ENCODE measurements around the gene CPA5.

The CPA5 gene

DNA sequence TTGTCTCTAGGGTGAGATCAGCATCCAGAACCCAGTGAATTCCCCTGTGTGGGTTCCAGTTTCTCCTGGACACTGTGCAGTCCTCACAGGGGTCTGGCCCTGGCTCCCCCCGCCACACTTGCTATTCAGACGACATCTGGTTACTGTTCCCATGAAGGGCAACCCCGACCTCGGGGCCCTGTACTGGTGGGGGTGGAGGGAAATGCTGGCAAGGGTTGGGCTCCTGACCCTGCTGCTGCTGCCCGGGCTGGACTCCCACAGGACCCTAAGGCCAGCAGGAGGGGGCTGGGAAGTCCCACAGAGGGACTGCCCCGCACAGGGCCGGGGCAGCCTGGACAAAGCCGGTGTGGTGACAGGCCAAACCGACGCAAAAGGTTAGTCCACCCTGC is 34.9 kb downstream of the CPA5 start:
- no peak for DNase-seq (ENCODE audit: low spot score)

DNA sequence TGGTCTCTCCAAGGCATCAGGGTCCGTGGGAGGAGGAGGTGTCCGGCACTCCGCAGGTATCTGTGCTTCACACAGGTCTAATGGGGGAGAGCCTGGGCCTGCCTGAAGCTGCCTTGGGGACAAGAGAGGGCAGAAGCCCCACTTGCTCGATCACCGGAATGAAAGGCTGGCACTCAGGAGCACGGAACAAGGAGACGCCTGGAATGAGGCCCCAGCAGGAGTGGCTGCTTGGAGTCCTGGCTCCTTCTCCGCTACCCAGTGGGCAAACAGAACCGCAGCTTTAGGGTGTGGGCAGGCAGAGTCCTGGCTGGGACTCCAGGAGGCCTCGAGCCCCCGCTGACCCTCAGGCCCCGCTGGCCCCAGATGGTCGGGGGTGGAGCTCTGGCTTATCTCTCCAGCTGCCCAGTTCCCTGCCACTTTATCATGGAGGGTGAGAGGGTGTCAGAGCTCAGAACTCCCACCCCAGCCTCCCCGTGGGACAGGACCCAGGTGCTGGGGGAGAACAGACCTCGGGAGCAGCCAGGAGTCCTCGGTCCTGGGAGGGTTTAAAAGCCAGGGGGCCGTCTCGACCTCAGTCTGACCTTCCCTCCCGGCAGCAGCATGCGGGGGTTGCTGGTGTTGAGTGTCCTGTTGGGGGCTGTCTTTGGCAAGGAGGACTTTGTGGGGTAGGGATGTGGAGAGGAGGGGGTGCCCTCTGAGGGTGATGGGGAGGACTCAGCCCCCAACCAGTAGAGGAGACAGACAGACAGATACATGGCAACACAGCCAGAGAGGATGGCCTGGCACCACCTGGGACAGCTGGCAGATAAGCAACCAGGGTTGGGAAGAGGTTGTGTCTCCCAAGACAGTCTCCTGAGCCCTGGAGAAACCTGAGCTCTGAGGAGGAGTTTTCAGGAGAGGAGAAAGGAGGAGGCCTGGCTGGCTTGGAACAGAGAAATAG is 35.6 kb downstream of the CPA5 start, which contains the start of gene CPA1:
CPA1 (plus strand) TSS at position 574 of the 940 bp plus-strand sequence; CDS start at position 601, 27 bp downstream.
- DNase-seq (ENCODE audit: low spot score) = no peak

DNA sequence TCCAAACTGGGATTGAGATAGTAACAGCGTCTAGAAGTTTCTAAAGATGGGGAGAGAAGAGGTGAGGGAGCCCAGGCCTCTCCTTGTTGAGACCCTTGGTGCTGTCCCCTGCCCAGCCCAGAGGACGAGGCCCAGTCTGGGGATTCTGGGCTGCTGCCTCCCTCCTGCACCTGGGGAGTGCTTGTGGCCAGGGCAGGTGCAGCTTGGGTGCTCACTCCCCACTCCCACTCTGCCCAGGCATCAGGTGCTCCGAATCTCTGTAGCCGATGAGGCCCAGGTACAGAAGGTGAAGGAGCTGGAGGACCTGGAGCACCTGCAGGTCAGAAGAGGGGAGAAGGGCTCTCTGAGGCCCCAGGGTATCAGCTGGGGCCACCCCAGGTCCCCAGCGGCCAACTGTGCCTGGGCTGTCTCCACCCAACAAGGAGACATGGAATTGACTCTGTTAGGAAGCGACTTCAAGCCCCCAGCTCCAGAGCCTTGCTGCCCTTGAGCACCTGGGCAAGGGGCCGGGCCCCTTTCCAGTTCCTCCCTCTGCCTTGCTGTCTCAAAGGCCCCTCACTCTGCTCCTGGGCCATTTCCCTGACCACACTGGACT is 36.3 kb downstream of the CPA5 start:
- no peak for DNase-seq (ENCODE audit: low spot score)

DNA sequence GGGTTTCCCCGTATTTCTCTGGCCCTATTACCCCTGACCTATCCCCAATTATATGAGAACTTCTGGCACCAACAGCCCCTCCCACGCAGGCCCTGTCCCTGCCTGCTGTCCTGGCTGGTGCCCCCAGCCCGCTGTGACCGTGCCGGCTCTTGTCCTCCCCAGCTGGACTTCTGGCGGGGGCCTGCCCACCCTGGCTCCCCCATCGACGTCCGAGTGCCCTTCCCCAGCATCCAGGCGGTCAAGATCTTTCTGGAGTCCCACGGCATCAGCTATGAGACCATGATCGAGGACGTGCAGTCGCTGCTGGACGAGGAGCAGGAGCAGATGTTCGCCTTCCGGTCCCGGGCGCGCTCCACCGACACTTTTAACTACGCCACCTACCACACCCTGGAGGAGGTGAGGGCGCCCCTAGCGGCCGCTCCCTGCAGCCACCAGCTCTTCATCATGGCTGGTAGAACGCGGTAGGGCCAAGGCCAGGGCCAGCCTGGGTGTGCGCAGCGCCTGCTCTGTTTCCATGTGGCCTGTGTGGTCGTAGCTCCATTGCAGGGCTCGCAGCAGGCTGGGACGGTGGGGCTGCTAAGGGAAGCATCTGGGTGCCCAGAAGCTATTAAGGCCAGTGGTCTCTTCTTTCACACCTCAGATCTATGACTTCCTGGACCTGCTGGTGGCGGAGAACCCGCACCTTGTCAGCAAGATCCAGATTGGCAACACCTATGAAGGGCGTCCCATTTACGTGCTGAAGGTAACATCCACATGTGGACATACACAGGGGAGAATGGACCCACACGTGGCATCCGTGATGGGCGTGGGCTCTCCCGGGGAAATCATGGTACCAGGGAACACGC is 37.1 kb downstream of the CPA5 start:
- no peak for DNase-seq (ENCODE audit: low spot score)

DNA sequence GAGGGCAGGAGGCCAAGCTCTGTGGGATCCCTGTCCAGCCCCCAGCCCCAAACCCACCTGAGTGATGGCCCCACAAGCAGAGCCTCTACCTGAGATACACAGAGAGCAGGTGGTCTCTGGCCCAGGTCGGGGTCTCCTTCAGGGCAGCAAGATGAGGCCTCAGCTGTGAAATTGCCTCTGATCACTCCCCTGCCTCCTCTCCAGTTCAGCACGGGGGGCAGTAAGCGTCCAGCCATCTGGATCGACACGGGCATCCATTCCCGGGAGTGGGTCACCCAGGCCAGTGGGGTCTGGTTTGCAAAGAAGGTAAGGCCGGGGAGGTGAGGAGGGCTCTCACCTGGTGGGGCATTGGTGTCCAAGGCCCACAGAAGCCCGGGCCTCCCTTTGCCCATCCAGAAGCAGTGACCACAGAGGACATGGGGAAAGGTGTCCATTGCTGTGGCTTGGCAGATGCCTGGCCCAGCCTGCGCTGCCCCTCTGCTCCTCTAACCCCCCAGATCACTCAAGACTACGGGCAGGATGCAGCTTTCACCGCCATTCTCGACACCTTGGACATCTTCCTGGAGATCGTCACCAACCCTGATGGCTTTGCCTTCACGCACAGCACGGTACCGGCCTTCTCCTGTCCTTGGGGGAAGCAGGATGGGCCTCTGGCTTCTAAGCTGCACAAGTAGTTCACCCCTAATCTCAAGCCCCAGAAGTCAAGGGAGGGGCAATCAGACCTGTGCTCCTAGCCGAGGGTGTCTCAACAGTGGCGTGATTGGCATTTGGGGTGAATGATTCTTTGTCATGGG is 38.8 kb downstream of the CPA5 start:
- no peak for DNase-seq (ENCODE audit: low spot score)

DNA sequence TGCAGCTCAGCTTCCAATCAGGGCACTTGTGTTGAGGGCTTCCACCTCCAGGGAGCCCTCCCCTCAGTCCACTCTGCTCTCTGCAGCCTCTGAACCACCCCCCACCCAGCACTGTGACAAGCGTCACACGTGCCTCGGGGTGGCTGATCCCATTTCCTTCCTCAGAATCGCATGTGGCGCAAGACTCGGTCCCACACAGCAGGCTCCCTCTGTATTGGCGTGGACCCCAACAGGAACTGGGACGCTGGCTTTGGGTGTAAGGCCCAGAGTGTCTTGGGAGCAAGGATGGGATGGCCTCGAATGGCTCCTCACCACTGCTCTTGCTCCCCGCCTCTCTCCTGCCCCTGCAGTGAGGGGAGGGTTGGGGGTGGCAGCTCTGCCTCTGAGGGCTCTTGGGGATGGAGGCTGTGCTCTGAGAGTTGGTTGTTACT is 39.8 kb downstream of the CPA5 start:
- DNase-seq (ENCODE audit: low spot score) = no peak

DNA sequence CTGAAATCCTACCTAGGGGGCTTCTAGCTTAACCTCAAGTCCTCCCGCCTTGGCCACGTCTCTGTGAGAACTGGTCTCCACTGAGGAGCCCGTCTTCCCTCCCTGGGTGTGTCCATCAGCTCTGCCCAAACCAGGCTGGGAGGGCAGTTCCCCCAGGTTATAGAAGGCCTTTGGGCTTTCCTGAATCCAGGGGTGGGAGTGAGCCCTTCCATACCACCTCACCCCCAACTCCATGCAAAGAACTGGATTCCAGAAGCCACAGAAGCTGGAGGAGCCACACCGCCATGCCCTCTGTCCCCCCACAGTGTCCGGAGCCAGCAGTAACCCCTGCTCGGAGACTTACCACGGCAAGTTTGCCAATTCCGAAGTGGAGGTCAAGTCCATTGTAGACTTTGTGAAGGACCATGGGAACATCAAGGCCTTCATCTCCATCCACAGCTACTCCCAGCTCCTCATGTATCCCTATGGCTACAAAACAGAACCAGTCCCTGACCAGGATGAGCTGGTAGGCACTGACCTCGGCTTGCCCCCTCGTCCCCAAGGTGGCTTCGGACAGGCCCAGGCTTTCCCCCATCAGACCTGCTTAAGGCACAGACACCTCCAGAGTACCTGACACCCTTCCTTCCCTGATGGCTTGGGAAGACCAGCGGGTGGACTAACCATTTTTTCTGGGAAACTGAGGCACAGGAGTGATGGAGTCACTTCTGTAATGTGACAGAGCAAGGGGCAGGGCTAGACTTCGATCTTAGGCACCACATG is 40.4 kb downstream of the CPA5 start:
- DNase-seq (ENCODE audit: low spot score) = no peak

DNA sequence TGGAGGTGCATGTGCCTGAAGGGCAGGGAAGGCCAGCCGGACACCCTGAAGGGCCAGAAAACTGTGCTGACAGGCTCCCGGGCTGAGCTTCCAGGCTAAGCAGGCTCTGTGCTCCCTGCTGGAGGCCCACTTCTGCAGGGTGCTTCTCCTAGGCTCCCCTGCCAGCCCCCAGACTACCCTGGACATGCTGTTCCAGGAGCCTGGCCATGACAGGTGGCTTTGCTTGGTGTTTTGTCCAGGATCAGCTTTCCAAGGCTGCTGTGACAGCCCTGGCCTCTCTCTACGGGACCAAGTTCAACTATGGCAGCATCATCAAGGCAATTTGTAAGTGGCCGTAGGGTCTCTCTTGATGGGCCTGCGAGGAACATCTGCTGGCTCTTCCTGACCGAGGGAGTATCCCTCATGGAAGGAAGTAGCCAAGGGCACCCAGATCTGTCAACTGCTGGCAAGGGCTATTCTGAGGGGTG is 41.0 kb downstream of the CPA5 start:
- no peak for DNase-seq (ENCODE audit: low spot score)

DNA sequence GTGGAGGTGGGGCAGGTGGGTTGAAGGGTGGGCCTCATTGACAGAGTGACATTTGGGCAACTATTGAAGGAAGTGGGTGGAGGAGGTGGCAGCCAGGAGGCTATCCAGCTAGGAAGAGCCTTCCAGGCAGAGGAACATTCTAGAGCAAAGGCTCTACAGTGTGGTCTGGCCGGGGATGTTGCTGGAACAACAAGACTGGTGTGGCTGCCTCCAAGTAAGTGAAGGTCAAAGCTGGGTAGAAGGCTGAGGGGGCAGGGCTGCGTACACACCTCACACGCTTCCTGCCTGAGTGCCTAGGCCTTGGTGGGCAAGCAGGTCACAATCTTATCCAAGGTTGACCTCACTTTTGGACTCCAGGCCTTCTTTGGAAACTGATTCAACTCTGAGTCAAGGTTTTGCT is 42.3 kb downstream of the CPA5 start:
- DNase-seq (ENCODE audit: low spot score) = no peak

DNA sequence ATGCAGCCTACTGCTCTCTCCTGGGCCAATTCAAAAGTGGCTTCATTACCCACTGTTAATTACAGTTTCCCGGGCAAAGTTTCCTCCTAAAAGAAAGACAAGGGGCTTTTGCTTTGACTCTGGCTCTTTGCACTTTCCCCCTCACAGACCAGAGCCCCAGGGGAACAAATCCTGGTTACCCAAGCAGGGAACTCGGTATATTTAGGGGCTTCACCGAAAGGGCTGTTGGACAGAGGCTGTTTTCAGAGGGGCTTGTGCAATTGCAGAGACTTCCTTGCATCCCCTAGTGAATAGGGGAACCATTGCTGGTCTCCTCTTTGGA is 42.7 kb downstream of the CPA5 start:
- no peak for DNase-seq (ENCODE audit: low spot score)

DNA sequence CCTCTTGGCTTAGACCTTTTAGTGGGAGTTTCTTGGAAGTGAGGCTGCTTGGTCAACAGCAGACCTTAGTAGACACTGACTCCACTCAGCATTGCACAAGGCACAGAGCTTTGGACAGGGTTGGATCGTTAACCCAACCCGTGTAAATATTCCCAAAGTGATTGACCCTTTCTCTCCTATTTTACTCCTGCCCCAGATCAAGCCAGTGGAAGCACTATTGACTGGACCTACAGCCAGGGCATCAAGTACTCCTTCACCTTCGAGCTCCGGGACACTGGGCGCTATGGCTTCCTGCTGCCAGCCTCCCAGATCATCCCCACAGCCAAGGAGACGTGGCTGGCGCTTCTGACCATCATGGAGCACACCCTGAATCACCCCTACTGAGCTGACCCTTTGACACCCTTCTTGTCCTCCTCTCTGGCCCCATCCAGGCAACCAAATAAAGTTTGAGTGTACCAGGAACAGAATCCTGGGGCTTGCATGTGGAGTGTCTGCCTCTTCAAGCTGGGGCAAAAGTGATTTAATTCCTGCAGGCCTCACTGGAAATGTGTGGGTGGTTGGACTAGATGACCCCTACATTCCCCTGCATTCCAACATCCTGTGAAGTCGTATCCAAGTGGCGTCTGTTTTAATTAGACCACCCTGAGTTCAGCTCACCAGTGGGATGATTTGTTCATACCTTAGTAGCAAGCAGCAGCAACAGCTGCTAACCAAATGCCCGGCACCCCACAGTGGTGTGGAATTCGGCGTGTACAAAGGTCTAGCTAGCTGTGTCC is 43.2 kb downstream of the CPA5 start:
- DNase-seq (ENCODE audit: low spot score) = no peak

DNA sequence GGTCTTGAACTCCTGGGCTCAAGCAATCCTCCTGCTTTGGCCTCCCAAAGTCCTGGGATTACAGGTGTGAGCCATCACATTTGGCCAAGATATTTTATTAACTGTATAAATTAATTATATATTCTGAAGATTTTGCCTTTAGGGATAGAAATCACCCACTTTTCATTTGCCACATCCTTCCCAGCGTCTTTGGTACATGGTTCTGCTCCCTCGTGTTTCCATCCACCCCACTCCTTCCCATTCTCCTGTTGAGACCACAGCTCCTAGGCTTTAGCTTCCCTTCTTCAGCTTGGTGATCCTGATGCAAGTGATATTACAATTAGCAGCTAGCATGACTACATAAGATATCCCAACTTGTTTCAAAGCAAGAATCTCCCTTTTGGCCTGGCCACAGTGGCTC is 44.1 kb downstream of the CPA5 start:
- no peak for DNase-seq (ENCODE audit: low spot score)

DNA sequence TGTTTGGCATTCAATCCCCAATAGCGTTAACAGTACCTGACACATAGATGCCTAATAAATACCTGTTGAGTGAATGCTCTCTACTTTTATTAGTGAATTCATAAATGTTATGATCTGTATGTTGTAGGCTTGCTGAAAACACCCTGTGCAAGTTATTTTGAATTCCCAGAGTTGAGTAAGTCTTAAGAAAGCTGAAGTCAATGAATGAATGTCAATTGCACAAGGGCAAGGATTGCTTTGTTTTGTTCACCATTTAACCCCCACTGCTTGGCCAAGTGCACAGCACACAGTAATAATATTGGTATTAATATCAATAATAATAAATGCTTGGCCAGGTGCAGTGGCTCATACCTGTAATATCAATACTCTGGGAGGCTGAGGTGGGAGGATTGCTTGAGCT is 45.9 kb downstream of the CPA5 start:
- no peak for DNase-seq (ENCODE audit: low spot score)

DNA sequence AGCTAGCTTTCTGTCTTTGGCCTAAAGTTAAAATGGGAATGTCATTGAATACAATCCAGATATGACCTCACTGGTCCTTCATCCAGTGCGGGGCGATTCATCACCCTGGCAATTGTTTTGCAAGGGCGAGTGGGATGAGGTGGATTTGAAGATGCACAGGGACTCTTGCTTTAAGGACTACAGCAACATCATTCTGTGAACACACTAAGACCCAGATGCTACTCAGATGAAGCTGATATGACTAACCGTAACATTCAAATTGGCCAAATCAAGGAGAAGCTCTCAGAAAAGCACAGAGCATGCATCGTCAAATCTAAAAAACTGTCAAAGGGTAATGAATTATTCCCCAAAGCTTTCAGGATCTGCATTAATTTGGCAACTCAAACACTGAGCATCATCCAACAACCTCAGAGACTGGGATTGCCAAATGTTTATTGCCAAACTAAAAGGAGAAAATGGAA is 48.5 kb downstream of the CPA5 start:
- peak; percentile 45 for DNase-seq (ENCODE audit: low spot score)

DNA sequence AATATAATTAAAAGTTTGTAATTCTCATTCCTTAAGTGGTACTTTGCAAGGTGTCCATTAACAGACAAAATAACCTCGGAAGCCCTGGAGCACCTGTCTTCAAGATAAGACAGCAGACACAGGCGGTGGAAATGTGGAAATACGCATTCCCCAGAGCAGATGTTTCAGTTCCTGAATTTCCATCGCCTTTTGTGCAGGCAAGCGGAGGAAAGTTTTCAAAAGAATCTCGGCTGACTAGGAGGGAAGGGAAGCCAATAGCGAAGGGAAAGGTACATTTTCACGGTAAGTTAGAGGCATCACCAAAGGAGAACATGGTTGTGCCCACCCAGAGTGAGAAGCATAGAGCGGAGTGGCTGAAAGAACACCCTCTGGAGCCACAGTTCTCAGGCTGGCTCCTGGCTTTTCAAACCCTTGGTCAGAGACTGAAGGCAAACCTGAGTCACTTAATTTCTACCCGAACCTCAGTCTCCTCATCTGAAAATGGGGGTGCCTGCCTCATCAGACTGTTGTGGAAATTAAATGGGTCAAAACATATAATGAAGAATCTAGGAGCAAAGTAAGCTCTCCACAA is 49.3 kb downstream of the CPA5 start:
- no peak for DNase-seq (ENCODE audit: low spot score)

DNA sequence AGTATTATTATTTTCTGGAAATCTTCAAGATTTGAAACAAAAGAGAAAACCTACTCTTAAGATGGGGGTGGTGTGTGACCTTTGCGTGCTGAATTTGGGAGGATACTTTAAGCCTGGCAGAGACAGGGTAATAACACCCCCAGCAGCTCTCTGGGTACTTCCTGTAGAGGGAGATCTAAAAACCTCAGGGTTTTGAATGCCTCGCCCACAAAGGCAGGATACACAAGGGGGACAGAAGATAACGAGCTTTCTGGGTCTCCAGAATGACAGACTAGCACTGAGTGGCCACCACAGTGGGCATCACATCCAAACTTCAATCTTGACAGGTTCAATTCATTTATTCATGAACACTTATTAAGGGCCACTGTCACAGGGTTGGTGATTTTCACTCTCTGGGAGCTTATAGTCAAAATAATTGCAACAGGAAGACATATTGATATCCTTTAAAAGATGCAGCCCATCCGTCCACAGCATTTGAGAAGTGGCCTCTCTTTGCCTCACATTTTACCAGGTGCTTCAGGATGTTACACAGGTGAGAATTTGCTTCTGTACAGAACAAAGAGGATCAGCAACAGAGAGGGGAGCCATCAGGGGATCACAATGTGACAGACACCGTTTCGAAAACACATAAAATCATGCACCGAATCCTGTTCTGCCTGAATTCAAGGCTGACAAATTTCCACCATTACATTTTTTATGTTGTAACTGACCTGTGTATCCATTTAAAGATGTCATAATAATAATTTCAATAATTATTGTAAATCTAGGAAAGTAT is 50.0 kb downstream of the CPA5 start:
- DNase-seq (ENCODE audit: low spot score) = no peak

DNA sequence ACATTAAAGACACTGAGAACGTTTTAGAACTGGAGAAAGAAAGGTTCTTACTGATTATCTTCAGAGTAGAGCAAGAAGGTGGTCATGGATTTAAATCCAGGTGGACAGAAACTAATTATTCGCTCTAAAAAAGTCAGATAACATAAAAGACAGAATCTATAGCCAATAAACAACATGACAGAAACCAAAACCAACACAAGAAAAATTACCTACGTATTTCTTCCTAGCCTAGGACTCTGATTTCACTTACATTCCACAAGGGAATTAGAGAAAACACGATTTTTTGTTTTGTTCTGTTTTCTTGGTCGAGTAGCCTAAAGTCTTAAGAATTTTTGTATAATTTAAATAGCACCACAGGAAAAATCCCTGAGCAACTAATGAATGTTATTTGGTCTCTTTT is 50.8 kb downstream of the CPA5 start:
- DNase-seq (ENCODE audit: low spot score) = no peak

DNA sequence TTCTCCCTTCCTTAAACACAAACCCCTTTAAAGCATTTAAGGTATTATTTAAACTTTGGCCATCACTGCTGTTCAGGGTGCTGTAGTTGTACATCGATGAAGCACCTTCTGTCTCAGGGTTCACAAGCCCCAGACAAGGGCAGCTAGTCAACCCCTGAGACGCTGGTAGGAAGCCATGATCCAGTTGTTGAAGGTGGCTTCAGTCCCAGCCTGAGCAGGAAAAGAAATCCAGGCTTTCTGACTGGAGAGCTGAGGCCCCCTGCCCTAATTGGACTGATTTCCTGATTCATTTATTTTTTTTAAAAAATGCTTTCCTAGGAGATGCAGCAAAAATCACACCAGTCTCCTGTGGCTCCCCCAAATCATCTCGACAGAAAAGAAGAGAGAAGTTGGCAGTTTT is 51.5 kb downstream of the CPA5 start:
- no peak for DNase-seq (ENCODE audit: low spot score)
